HEK293 (cell line): ENCODE data around the gene SRSF2.

Experiments
- BCL6B ChIP-seq: fragments of 450-650 bp; formaldehyde crosslinking; IDR thresholded peaks from 2 replicates; pipeline ENCODE4 v1.5.1; 2017; ENCODE audit warnings: missing biosample characterization, missing genetic modification characterization
- CTCF ChIP-seq: fragments of 450-650 bp; formaldehyde crosslinking; IDR thresholded peaks from 2 replicates; pipeline ENCODE4 v1.5.1; 2016; ENCODE audit warnings: missing biosample characterization, missing genetic modification characterization
- WT1 ChIP-seq: fragments of 450-650 bp; formaldehyde crosslinking; IDR thresholded peaks from 2 replicates; pipeline ENCODE4 v1.5.1; 2016; ENCODE audit warnings: missing biosample characterization, missing genetic modification characterization
- ZNF449 ChIP-seq: fragments of 450-650 bp; formaldehyde crosslinking; IDR thresholded peaks from 2 replicates; pipeline ENCODE4 v1.5.1; 2017; ENCODE audit warnings: missing biosample characterization, mild to moderate bottlenecking, missing genetic modification characterization, moderate library complexity
- ZNF529 ChIP-seq: fragments of 450-650 bp; formaldehyde crosslinking; IDR thresholded peaks from 2 replicates; pipeline ENCODE4 v1.5.1; 2017; ENCODE audit warnings: missing genetic modification characterization, missing biosample characterization; ENCODE audit not compliant: insufficient replicate concordance

DNA sequence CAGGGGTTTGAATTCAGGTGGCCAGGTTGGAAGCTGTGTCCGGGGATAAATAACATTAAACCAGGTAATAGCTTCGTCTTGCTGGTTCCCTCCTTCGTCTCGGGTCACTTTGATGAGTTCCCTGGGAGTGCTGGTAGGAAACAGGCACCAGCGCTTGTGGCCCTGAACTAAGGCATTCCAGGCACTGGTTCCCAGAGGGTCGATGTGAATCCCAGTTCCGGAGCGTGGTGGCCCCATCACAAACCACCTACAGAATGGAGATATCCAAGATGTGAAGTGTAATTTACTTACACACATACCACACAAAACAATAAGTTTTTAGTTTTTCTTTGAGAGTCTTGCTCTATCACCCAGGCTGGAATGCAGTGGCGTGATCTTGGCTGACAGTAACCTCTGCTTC is 13.3 kb downstream of the SRSF2 start:
- TF ChIP-seq CTCF (tag by site-specific recombination) (no peak), ZNF529 (tag by site-specific recombination) (no peak), BCL6B (no peak), ZNF449 (tag by site-specific recombination) (no peak), WT1 (tag by site-specific recombination) (no peak)
